GM21529 (cell line): ENCODE results near the gene MTCH2.
"Not testable (repeated sequence)": the region's sequence is repeated elsewhere in the genome, so short reads cannot be mapped to it uniquely, and the experiment has no call there.

Experiments
- ATAC-seq: cut with Tn5 transposase; IDR thresholded peaks from one replicate; pipeline ENCODE4 v1.9.1; 2021; ENCODE audit not compliant: unreplicated experiment

Gene MTCH2

GRCh38 chr11:47640506-47640905, 1.9 kb downstream of the MTCH2 start:
- not testable (repeated sequence) for ATAC-seq

- ATAC-seq: not testable (repeated sequence)
Observed at GRCh38 chr11:47636331-47636730, 6.0 kb downstream of the MTCH2 start.

DNA sequence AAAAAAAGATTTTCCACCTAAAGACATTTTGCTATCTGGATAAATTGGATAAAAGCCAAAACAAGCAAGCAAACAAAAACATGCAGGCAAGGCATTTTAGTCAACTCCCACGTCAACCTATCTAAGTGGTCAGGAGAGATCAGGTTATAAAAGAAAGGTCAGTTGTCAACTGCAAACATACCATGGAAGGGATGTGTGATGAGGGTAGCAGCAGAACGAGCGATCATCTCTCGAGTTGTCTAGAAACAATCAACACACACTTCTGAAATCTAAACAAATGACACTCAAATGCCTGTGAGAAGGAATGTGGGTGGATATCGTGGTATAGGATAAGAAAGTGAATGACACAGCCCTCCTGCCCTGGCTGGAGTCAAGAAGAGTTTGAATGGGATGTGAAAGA, 10.9 kb downstream of the MTCH2 start:
- no peak for ATAC-seq

DNA sequence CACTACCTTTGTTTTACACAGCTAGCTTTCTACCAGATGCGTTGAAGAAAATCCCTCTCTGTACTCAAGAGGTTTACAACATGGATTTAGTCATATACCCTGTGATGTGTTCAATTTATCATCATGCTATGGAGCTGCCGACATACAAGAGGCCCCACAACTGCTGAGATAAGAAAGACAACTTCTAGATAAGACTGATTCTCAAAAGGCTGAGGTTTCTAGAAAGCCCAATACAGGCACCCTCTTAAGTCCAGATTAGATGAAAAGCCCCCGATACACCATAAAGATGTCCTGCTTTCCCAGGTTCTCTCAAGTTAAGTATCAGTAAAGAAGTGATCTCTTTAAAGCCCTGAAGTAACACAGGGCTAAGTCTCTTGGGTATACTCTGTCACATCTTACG, 14.3 kb downstream of the MTCH2 start:
- ATAC-seq: no peak

DNA sequence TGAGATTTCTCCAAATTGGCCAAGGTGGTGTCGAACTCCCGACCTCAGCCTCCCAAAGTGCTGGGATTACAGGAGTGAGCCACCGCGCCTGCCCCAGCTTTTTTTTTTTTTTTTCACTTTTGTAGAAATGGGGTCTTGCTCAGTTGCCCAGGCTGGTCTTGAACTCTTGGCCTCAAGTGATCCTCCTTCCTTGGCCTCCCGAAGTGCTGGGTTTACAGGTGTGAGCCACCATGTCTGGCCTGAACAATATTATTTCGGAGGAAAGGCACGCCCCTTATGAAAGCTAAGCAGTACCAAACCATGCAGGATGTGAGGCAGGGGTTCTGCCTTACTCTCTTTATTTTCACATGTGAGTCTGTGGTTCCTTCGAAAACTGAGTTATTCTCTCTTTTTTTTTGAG, 16.1 kb downstream of the MTCH2 start:
- ATAC-seq: no peak

DNA sequence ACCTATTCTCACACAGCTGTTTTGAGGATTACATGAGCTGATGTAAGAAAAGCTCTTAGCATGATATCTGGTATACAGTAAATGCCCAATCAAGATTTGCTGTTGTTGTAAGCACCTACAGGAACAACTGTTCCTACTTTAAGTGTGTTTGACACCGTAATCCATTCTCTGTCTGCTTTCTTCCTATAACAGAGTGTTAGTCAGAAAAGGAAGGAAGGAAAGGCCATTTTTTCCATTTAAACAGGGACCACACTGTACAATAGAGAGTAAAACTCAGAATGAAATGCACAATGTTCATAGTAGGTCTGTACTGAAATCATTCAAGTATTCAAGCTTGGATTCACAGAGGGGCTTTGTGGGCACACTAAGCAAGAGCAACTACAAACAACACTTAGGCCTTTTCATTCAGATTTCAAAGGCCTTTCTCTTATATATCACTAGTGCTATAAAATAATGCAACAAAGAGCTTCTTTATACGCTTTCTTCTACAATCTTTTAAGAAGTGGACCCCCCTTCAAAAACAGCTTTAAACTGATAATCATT, 21.5 kb downstream of the MTCH2 start:
- no peak for ATAC-seq

- no peak for ATAC-seq
Observed at GRCh38 chr11:47617417-47617809, 24.9 kb downstream of the MTCH2 start.

DNA sequence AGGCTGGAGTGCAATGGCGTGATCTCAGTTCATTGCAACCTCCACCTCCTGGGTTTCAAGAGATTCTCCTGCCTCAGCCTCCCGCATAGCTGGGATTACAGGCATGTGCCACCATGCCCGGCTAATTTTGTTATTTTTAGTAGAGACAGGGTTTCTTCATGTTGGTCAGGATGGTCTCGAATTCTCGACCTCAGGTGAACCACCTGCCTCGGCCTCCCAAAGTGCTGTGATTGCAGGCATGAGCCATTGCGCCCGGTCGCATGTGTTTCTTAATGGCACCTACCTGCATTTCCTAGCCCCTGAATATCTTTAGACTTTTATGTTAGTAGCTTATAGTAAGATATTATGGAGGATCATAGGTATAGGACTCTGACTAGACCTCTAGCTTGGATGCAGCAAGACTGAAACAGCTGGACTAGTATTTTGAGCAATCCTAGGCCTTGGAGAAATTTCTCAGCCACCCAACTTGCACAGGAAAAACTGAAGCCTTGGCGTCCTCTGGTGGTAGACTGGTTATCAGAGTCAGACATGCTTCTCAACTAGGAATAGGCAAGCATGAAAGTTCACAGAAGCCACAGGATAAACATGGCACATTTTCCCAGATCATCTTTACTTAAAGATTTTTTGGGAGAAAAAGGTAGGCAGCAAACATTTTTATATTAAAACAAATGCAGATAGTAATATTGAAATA, 25.5 kb downstream of the MTCH2 start:
- peak; percentile 56 for ATAC-seq

GRCh38 chr11:47615249-47615648, 27.1 kb downstream of the MTCH2 start:
- ATAC-seq: no peak

DNA sequence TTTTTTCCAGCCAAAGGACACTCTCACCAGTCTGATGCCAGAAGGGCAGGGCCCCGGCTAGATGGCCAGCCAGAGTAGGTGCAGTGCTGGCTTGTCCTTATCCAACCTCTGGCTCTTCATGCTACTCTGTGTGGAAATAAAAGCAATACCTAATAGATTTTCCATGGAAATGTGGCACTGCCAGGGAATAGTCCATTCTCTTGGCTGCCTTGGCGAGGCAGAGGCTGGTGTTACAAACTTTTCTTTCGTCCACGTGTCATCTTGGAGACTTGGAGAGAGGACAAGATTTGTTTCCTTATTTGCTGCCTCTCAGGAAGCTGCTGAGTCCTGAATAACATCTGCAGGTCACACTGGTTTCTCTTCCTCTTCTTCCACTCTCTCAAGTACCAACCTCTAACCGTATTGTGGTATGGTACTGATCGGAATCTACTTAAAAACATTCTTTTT, 31.0 kb downstream of the MTCH2 start:
- peak; percentile 92 for ATAC-seq

- ATAC-seq: no peak
Observed at GRCh38 chr11:47609675-47610074, 32.7 kb downstream of the MTCH2 start.

DNA sequence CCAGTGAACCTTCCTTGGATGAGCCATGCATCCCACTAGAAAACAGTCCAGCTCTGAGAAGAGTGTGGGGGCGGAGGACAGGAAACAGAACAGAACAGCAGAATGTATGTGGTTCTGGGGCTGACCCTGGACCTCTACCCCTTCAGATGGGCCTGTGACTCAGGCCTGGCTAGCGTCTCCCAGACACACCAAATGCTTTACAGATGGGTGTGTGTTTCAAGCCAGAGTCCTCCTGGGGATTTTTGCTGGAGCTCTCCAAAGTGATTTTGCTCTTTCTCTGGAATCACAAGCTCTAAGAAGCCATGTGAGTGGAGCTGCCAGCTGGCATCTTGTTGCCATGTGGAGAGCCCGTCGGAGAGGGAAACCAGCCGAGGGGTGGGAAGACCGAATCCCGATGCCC, 35.0 kb downstream of the MTCH2 start:
- ATAC-seq: no peak

DNA sequence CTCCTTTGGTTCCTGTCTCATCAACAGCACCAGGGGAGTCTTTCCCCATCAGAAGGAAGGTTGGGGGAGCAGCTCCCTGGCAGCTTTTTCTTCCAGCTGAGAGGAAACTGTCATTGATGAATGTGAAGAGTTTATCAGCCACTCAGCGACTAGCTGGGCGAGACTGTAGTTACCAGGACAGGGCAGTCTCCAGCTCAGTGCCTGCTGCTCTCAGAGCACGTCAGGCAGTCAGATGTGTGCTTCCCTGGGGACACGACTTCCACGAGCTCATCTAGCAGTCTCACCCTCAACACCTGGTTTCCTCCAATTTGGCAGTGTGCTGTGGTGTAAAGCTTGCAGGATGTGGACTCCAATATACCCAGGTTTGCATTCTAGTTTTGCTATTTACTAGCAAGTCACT, 35.6 kb downstream of the MTCH2 start:
- ATAC-seq: no peak

DNA sequence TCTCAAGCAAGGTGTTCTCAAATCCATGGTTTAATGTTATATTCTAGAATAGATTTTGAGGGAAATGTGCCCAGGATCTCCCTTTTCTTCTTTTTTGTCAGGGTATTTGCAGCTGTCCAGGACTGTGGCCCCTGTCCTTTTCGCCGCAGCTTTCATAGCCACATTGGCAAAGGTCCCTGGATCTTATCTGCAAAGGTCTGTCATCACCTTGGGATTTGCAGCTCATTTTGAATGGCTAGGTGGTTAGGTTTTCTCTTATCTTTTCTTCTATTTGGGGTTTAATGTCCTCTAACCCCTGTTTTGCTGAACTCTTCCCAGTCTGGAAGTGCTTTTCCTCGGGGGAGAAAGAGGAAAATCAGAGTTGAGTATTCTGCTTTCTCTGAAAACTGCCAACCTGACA, 36.4 kb downstream of the MTCH2 start:
- no peak for ATAC-seq

GRCh38 chr11:47603295-47603694, 39.1 kb downstream of the MTCH2 start:
- ATAC-seq: no peak

DNA sequence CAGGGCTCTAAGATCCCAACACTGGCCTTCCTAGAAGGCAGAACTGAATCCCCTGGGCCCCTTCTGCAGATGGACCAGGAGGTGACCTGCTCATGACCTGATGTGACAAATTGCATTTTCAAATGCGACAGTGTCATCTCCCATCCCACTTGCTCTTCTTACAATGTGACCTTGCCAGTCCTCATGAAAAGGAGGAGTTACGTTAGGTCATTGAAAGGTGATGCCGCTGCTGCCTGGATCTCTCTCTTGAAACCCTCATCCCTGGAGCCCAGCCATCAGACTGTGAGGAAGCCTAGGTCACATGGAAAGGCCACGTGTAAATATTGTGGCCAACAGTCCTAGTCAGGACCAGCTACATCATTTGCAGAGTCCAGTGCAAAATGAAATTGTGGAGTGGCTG, 42.5 kb downstream of the MTCH2 start:
- ATAC-seq: no peak

GRCh38 chr11:47595967-47596366, 46.4 kb downstream of the MTCH2 start:
- no peak for ATAC-seq

- ATAC-seq: no peak
Observed at GRCh38 chr11:47595029-47595428, 47.3 kb downstream of the MTCH2 start.

DNA sequence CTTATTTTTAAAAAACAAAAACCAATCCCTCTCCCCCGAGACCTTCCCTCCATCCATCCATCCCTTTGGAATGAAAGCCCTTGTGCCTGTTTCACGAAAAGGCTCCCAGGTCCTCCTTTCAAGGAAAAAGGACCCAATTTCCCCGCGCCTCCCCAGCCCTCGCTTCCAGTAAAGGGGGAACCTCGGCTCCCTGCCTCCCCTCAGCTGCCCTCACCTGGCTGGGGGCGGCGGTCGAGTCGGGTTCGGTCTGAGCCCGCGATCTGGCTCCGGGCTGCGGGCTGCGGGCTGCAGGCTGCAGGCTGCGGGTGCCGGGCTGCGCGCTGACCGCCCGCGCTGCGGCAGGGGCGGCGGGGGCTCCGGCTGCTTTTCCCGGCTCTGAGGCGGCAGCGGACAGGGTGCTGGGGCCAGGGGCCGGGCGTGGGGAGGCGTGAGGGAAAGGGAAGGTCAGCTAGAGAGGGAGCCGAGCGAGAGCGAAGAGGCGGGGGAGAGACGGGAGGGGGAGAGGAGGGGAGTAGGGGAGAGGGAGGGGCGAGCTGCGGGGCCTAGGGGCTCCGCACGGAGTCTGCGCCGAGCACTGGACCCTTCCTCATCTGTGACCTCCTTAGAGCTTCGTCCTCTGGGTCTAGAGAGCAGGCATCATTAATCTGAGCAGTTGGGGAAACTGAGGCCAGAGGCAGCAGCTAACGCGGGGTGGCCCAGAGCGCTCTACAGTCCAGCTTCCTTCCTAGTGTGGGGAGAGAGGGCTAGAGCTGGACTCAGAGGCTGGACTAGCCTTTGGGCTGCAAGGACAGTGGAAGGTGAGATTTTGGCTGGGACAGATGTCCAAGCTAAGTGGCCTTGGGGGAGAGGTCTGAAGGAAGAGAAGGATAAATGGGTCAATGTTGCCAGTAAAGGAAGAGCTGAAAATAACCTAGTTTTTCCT, 48.2 kb downstream of the MTCH2 start, which contains the start of gene C1QTNF4:
Gene C1QTNF4 (minus strand): TSS at position 478 of the 922 bp plus-strand sequence. CDS start 3,601 bp downstream, outside the sequence.
- no peak for ATAC-seq

DNA sequence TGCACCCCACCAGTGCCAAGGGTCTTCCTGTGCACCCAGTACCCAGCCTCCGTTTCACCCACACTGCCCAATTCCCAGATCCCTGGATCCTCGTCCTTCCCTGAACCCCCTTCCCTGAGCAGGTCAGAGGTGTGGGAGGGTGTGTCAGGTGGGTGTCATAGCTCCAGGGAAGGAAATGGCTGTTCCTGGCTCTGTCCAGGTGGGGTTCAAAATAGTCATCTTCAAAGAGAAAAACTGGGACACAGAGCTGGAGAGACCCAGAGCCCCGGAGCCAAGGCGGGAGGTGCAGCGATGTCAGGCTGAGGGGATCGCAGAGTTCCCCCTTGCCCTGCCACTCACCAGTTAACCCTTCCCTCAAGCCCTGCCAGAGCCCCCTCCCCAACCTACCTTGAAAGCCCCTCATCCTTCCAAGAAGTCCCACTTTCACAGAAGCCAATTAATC, 48.8 kb downstream of the MTCH2 start:
- ATAC-seq: no peak

DNA sequence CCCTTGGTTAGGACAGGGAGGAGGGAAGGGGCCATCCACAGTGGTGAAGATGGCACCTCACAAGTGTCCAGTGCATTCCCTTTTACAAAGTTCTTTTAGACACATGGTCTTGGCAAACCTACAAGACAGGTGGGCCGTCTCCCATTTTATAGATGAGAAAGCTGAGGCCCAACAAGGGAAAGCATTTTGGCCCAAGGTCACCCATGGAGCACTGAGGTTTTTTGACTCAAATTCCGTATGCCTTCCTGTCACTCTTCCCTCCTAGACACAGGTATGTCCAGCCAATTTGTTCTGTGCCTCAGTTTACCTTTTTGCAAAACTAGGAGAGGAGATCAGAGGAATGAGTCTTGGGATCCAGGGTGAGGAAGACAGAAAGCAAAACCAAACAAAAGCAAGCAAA, 49.4 kb downstream of the MTCH2 start:
- no peak for ATAC-seq

DNA sequence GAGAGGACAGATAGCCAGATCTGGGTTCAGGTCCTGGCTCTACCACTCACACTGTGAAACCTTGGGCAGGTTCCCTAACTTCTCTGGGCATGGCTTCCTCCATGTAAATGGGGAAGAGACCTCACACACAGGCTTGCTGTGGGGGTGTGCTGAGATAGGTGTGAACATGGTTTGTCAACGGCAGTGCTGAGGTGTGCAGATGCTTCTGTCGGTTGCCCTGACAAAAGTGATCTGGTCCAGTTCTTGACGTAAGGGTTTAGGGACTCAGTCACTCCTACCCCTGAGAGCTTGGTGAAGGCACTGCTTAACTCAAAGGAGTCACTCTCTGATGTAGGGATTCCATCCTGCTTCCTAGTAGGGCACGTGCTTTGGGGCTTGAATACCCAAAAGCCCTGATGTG, 50.1 kb downstream of the MTCH2 start:
- no peak for ATAC-seq
